ENCODE results near the gene SIGLEC11.

- TF ChIP-seq REST (IDR thresholded peaks at IDR 0.05), result no peak
- TF ChIP-seq CTCF (IDR thresholded peaks at IDR 0.05; ENCODE audit: low read depth, low read length, missing input control), result no peak
- TF ChIP-seq MAX (IDR thresholded peaks at IDR 0.05), result no peak
- TF ChIP-seq ZBTB33 (IDR thresholded peaks at IDR 0.05), result no peak
- TF ChIP-seq JUND (IDR thresholded peaks at IDR 0.05), result no peak
- TF ChIP-seq GABPA (IDR thresholded peaks at IDR 0.05 in 1 of 2, conservative IDR thresholded peaks at IDR 0.05 in 1 of 2), result no peak
- no peak for TF ChIP-seq RAD21 (IDR thresholded peaks at IDR 0.05)
Measured at GRCh38 chr19:49930483-49931011, 30.4 kb downstream of the SIGLEC11 start.

Data from liver (tissue), 3 donors.